HCT116 (cell line): ENCODE measurements around the gene SULT1C3. TPM values are rescaled to one million over a fixed set of nuclear protein-coding genes. Genes with fewer than 3 reads are reported as not detected.

Source experiments
- ATAC-seq: fragments of 200-7000 bp; cut with Tn5 transposase; 2 replicates; pipeline ENCODE4 v1.9.1; 2020; ENCODE audit warnings: mild to moderate bottlenecking, moderate library complexity
- BruUV-seq: library from RNA; stranded (reverse); fragments of 400-500 nt; replicated peaks from 2 replicates; lab custom pipeline; 2021; lab: Mats Ljungman, UMichigan
- CTCF ChIA-PET: fragments of 300-600 bp; sonication (Branson Sonifier 250); formaldehyde crosslinking; loops from one replicate; lab custom pipeline; 2021; ENCODE audit warnings: antibody characterized with exemption; lab: Charles Lee
- POLR2A ChIA-PET: fragments of 300-600, 350-600 bp; sonication (Branson Sonifier 250); formaldehyde crosslinking; loops from one replicate; lab custom pipeline; 2021; ENCODE audit warnings: antibody characterized with exemption; lab: Charles Lee
- RAD21 ChIA-PET, 2 experiments: fragments of 300-600 bp; sonication (Branson Sonifier 250); formaldehyde crosslinking; loops; one replicate each; lab custom pipeline; 2023; ENCODE audit warnings: low total read pairs in 2 of 2; ENCODE audit not compliant: uncharacterized antibody in 2 of 2, unreplicated experiment in 2 of 2, low non-redundant PET in 1 of 2; lab: Charles Lee
- DNase-seq: peaks from one replicate; pipeline ENCODE4 v3.0.0-alpha.2; 2010; ENCODE audit warnings: low read depth, low spot score
- H2AFZ ChIP-seq: fragments of 200-600 bp; shearing (Covaris generic), sonication (generic); 2 replicates; pipeline ENCODE4 v1.6.1; 2017; ENCODE audit warnings: low read depth, mixed run types, mixed read lengths, antibody characterized with exemption, low read length; ENCODE audit not compliant: poor library complexity, severe bottlenecking
- H3K27ac ChIP-seq: 2 replicates; pipeline ENCODE4 v1.5.1; 2012; ENCODE audit warnings: low read depth, low read length
- H3K27me3 ChIP-seq: fragments of 200-600 bp; sonication (generic); 2 replicates; pipeline ENCODE4 v1.6.1; 2016; ENCODE audit warnings: mixed run types, low read length, mixed read lengths; ENCODE audit not compliant: insufficient read depth
- H3K36me3 ChIP-seq, 2 experiments: fragments of 200-500 bp in 1 of 2; fragments of 200-600 bp in 1 of 2; sonication (Bioruptor generic) in 1 of 2; sonication (generic) in 1 of 2; 2 replicates each; pipeline versions ENCODE4 v1.5.1 to v1.6.1; 2014 to 2016; ENCODE audit warnings: low read length in 2 of 2, inconsistent platforms in 1 of 2, mixed read lengths in 1 of 2, mixed run types in 1 of 2; ENCODE audit not compliant: insufficient read depth in 2 of 2, control insufficient read depth in 1 of 2
- H3K4me1 ChIP-seq, 2 experiments: fragments of 200-600 bp in 1 of 2; sonication (generic) in 1 of 2; 2 replicates each; pipeline versions ENCODE4 v1.5.1 to v1.6.1; 2012 to 2017; ENCODE audit warnings: low read length in 2 of 2, inconsistent platforms in 1 of 2, mild to moderate bottlenecking in 1 of 2, mixed read lengths in 1 of 2, mixed run types in 1 of 2, moderate library complexity in 1 of 2; ENCODE audit not compliant: insufficient read depth in 2 of 2, control insufficient read depth in 1 of 2
- H3K4me2 ChIP-seq: fragments of 200-600 bp; sonication (generic); 2 replicates; pipeline ENCODE4 v1.6.1; 2017; ENCODE audit warnings: mixed run types, low read length, mixed read lengths
- H3K4me3 ChIP-seq, 2 experiments: fragments of 200-600 bp in 1 of 2; sonication (generic) in 1 of 2; replicated peaks in 1 of 2; 2 replicates each; pipeline ENCODE4 v1.5.1; 2011 to 2016; ENCODE audit warnings: low read length in 2 of 2, control low read depth in 1 of 2, low read depth in 1 of 2, mild to moderate bottlenecking in 1 of 2, mixed read lengths in 1 of 2, mixed run types in 1 of 2
- H3K79me2 ChIP-seq: fragments of 200-600 bp; sonication (generic); 2 replicates; pipeline ENCODE4 v1.6.1; 2017; ENCODE audit warnings: mild to moderate bottlenecking, mixed run types, low read length, moderate library complexity, mixed read lengths; ENCODE audit not compliant: insufficient read depth
- H3K9ac ChIP-seq: fragments of 200-600 bp; sonication (generic); 2 replicates; pipeline ENCODE4 v1.6.1; 2016; ENCODE audit warnings: low read length, mixed read lengths
- H3K9me2 ChIP-seq: fragments of 200-600 bp; sonication (generic), shearing (Covaris generic); 2 replicates; pipeline ENCODE4 v1.6.1; 2017; ENCODE audit warnings: mixed run types, mild to moderate bottlenecking, moderate library complexity; ENCODE audit not compliant: insufficient read depth
- H3K9me3 ChIP-seq, 2 experiments: fragments of 200-500 bp in 1 of 2; fragments of 200-600 bp in 1 of 2; sonication (Bioruptor generic) in 1 of 2; sonication (generic) in 1 of 2; 2 replicates each; pipeline ENCODE4 v1.6.1; 2014 to 2017; ENCODE audit warnings: low read length in 2 of 2, mixed read lengths in 2 of 2, inconsistent platforms in 1 of 2, low read depth in 1 of 2, mild to moderate bottlenecking in 1 of 2, mixed run types in 1 of 2, moderate library complexity in 1 of 2; ENCODE audit not compliant: control insufficient read depth in 1 of 2, insufficient read depth in 1 of 2
- H4K20me1 ChIP-seq: fragments of 200-600 bp; sonication (generic), shearing (Covaris generic); 2 replicates; pipeline ENCODE4 v1.6.1; 2017; ENCODE audit warnings: mixed run types, mild to moderate bottlenecking, moderate library complexity; ENCODE audit not compliant: insufficient read depth
- ATF3 ChIP-seq: IDR thresholded peaks from 2 replicates; pipeline ENCODE4 v1.6.1; 2012
- CEBPB ChIP-seq: IDR thresholded peaks from 2 replicates; pipeline ENCODE4 v1.6.1; 2012; ENCODE audit warnings: low read depth
- CTCF ChIP-seq, 3 experiments: fragments of 200-600 bp in 1 of 3; sonication (generic) in 1 of 3; IDR thresholded peaks in 2 of 3; conservative IDR thresholded peaks in 1 of 3; 2 replicates each; pipeline ENCODE4 v1.5.1; 2012 to 2017; ENCODE audit warnings: low read depth in 2 of 3, low read length in 2 of 3, antibody characterized with exemption in 1 of 3, borderline replicate concordance in 1 of 3, control low read depth in 1 of 3, mild to moderate bottlenecking in 1 of 3, mixed read lengths in 1 of 3, mixed run types in 1 of 3, moderate library complexity in 1 of 3; ENCODE audit not compliant: insufficient read depth in 1 of 3
- EGR1 ChIP-seq: IDR thresholded peaks from 2 replicates; pipeline ENCODE4 v1.6.1; 2012; ENCODE audit warnings: low read depth
- ELF1 ChIP-seq: IDR thresholded peaks from 2 replicates; pipeline ENCODE4 v1.6.1; 2012; ENCODE audit warnings: low read depth, borderline replicate concordance
- EZH2 ChIP-seq: fragments of 200-600 bp; sonication (generic); IDR thresholded peaks from 2 replicates; pipeline ENCODE4 v1.6.1; 2017; ENCODE audit warnings: antibody characterized with exemption, mixed run types
- EZH2phosphoT487 ChIP-seq: fragments of 200-600 bp; IDR thresholded peaks from 2 replicates; pipeline ENCODE4 v1.6.1; 2018; ENCODE audit warnings: antibody characterized with exemption, borderline replicate concordance
- JUND ChIP-seq: IDR thresholded peaks from 2 replicates; pipeline ENCODE4 v1.6.1; 2012
- REST ChIP-seq: IDR thresholded peaks from 2 replicates; pipeline ENCODE4 v1.6.1; 2012; ENCODE audit warnings: low read depth
- SP1 ChIP-seq: IDR thresholded peaks from 2 replicates; pipeline ENCODE4 v1.6.1; 2012; ENCODE audit warnings: low read depth
- SRF ChIP-seq: IDR thresholded peaks from 2 replicates; pipeline ENCODE4 v1.6.1; 2012; ENCODE audit warnings: low read depth
- YY1 ChIP-seq: IDR thresholded peaks from 2 replicates; pipeline ENCODE4 v1.6.1; 2011; ENCODE audit warnings: low read length, low read depth, moderate library complexity, mild to moderate bottlenecking; ENCODE audit not compliant: insufficient replicate concordance; ENCODE audit errors: extremely low read depth
- ZNF274 ChIP-seq: fragments of 200-500 bp; sonication (Bioruptor generic); IDR thresholded peaks from 2 replicates; pipeline ENCODE4 v1.6.1; 2014; ENCODE audit warnings: mild to moderate bottlenecking, low read depth, low read length, inconsistent platforms
- intact Hi-C: fragments of 100-400 bp; cut with micrococcal nuclease; formaldehyde crosslinking; loops from 2 replicates; pipeline ENCODE4 v1.10.0; 2022
- total RNA-seq: library from RNA; stranded (reverse); gene quantifications from one replicate; pipeline ENCODE4 v1.2.1, GENCODE V29; 2021; ENCODE audit not compliant: unreplicated experiment

Gene SULT1C3
- total RNA-seq, 1 experiment from 2014 or later, result not detected

- TF ChIP-seq CTCF (IDR thresholded peaks at IDR 0.05 in 2 of 3, conservative IDR thresholded peaks at IDR 0.05 in 1 of 3; ENCODE audit: borderline replicate concordance in 1 of 3, insufficient read depth in 1 of 3, low read depth in 2 of 3, low read length in 2 of 3) (no peak), ZNF274 (no peak), REST (no peak)
Measured at GRCh38 chr2:108244667-108245414, 5.1 kb downstream of the SULT1C3 start (continued).

GRCh38 chr2:108253106-108253505 is 13.3 kb downstream of the SULT1C3 start:
- no peaks in the 10 kb centered on the region for H3K9me2 ChIP-seq
- RAD21 ChIA-PET, result no interaction called here
- H3K27me3 ChIP-seq, result peaks cover 5% of the 10 kb centered on the region; the same call in 1 of the 2 replicates
- no peak overlapping the region for H3K4me2 ChIP-seq
- no peaks in the 10 kb centered on the region for H3K36me3 ChIP-seq
- H4K20me1 ChIP-seq, result no peaks in the 10 kb centered on the region
- no peak overlapping the region for H3K27ac ChIP-seq
- no peaks in the 10 kb centered on the region for H3K4me1 ChIP-seq
- no peaks in the 10 kb centered on the region for H3K79me2 ChIP-seq
- CTCF ChIA-PET, result no interaction called here
- H3K9me3 ChIP-seq, result no peaks in the 10 kb centered on the region
- intact Hi-C loops, result no loop called here
- no peak overlapping the region for H3K9ac ChIP-seq
- no TSS peak for BruUV-seq
- POLR2A ChIA-PET, result no interaction called here
- DNase-seq (no peak), ATAC-seq (no peak)
- H3K4me3 ChIP-seq, result no peak overlapping the region
- H2AFZ ChIP-seq, result no peak overlapping the region
- TF ChIP-seq EZH2 (no peak), JUND (no peak), CEBPB (no peak), SRF (no peak), EGR1 (no peak), YY1 (no peak), SP1 (no peak), ZNF274 (no peak), EZH2phosphoT487 (no peak), REST (no peak), ELF1 (no peak), ATF3 (no peak)
